GM06990 (cell line): ENCODE measurements around the gene SNAP25.
A peak's percentile ranks its signal among the peaks of the same experiment; 100 is the strongest.

Source experiments
- DNase-seq: peaks from one replicate; pipeline ENCODE4 v3.0.0-alpha.2; 2011; ENCODE audit not compliant: insufficient read length; ENCODE audit errors: extremely low read depth
- H3K27me3 ChIP-seq: replicated peaks from 2 replicates; pipeline ENCODE4 v1.6.0; 2011; ENCODE audit warnings: low read length; ENCODE audit not compliant: control insufficient read depth, insufficient read depth
- H3K36me3 ChIP-seq: 2 replicates; pipeline ENCODE4 v1.5.1; 2011; ENCODE audit warnings: low read length; ENCODE audit not compliant: control insufficient read depth, insufficient read depth
- H3K4me3 ChIP-seq: replicated peaks from 2 replicates; pipeline ENCODE4 v1.5.1; 2011; ENCODE audit warnings: low read depth, mild to moderate bottlenecking, control low read depth, low read length
- CTCF ChIP-seq: IDR thresholded peaks from 2 replicates; pipeline ENCODE4 v1.5.1; 2011; ENCODE audit warnings: low read length, control low read depth, mild to moderate bottlenecking, inconsistent platforms; ENCODE audit not compliant: insufficient read depth, poor library complexity, severe bottlenecking

The SNAP25 gene

GRCh38 chr20:10217721-10218410, 764 bp upstream of the SNAP25 start:
- no peak for TF ChIP-seq CTCF
- Histone ChIP-seq H3K36me3 (no peaks in the 10 kb centered on the region), H3K27me3 (no peaks in the 10 kb centered on the region), H3K4me3 (no peak overlapping the region)
- no peak for DNase-seq

DNA sequence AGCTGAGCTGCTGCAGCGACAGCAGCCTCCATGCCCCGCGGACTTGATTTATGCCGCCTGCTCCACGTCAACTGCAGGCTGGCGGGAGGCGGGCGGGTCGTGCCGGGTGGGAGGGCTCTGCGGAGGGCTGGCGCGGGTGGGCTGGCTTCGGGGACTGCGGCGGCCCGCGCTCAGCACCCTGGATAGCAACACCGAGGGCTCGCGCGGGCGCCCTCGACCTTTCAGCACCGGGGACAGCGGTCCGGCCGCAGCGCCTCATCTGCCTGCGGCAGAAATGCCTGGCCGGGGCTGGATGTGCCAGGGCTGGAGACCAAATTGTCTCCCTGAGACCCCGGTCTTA, 792 bp downstream of the SNAP25 start:
- H3K27me3 ChIP-seq: no peaks in the 10 kb centered on the region
- TF ChIP-seq CTCF: no peak
- H3K4me3 ChIP-seq: no peak overlapping the region
- H3K36me3 ChIP-seq: no peaks in the 10 kb centered on the region
- DNase-seq: peak; percentile 50

- H3K36me3 ChIP-seq: no peaks in the 10 kb centered on the region
- TF ChIP-seq CTCF: no peak
- DNase-seq: no peak
- no peak overlapping the region for H3K4me3 ChIP-seq
- no peaks in the 10 kb centered on the region for H3K27me3 ChIP-seq
Observed at GRCh38 chr20:10219993-10220750, 1.5 kb downstream of the SNAP25 start.

GRCh38 chr20:10221021-10221420, 2.4 kb downstream of the SNAP25 start:
- no peak for DNase-seq
- Histone ChIP-seq H3K27me3 (no peaks in the 10 kb centered on the region), H3K4me3 (no peak overlapping the region), H3K36me3 (no peaks in the 10 kb centered on the region)
- no peak for TF ChIP-seq CTCF

DNA sequence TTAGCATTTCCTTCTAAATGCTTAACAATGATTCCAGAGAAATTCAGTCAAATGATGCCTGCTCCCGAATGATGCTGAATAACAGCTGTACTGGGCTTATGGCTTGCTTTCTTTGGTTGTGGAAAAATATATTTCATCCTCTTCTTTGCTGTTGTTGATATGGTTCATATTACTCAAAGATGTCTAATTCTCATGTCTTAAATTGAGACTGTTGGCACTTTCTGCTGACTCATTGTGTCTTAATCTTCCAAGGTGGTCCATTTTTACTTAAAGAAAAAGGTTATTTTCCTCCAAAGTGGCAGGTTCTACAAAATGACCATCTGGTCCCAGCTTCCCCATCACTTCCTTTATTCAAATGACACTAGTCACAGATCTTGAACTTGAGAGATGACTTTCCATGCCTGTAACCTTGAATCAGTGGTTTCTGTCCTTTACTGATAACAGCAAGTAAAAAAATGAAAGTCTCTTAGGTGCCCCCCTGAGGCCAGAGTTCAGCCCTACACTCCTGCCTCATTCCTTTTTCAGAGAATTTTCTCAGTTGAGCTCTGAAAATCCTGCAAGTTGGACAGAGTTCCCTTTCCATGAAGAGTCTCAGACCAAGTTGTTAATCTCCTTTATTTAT, 6.9 kb downstream of the SNAP25 start:
- H3K36me3 ChIP-seq: no peaks in the 10 kb centered on the region
- H3K27me3 ChIP-seq: no peaks in the 10 kb centered on the region
- H3K4me3 ChIP-seq: no peak overlapping the region
- DNase-seq: no peak
- peak; percentile 46 for TF ChIP-seq CTCF
